Heart left ventricle (tissue), 16 donors: ENCODE measurements around the gene SYNDIG1. TPM values are rescaled to one million over a fixed set of nuclear protein-coding genes. Genes with fewer than 3 reads are reported as not detected.

Experiments used
- ATAC-seq, 4 donors: fragments of 200-7000 bp; cut with Tn5 transposase; one replicate each; pipeline ENCODE4 v1.9.1; 2020 to 2022; ENCODE audit warnings: moderate library complexity in 4 of 4, mild to moderate bottlenecking in 3 of 4, moderate number of reproducible peaks in 1 of 4
- DNase-seq, 5 donors: peaks; one replicate each; pipeline ENCODE4 v3.0.0-alpha.2; 2020
- H3K27ac ChIP-seq, 12 donors: fragments of 200-600 bp; sonication (generic) in 4 of 12; one replicate each; pipeline versions ENCODE4 v1.5.0 to v1.8.0; 2016 to 2022; ENCODE audit warnings: mild to moderate bottlenecking in 2 of 12
- H3K27me3 ChIP-seq, 9 donors: fragments of 200-600 bp; sonication (generic) in 2 of 9; one replicate each; pipeline versions ENCODE4 v1.5.1 to v1.8.0; 2016 to 2022; ENCODE audit warnings: mild to moderate bottlenecking in 3 of 9
- H3K36me3 ChIP-seq, 9 donors: fragments of 200-600 bp; sonication (generic) in 2 of 9; one replicate each; pipeline versions ENCODE4 v1.5.0 to v1.8.0; 2018 to 2022; ENCODE audit warnings: mild to moderate bottlenecking in 2 of 9
- H3K4me1 ChIP-seq, 12 donors: fragments of 200-600 bp; sonication (generic) in 4 of 12; one replicate each; pipeline versions ENCODE4 v1.5.0 to v1.8.0; 2016 to 2022; ENCODE audit warnings: mild to moderate bottlenecking in 3 of 12
- H3K4me3 ChIP-seq, 12 donors: fragments of 200-600 bp; sonication (generic) in 4 of 12; one replicate each; pipeline versions ENCODE4 v1.5.0 to v1.8.0; 2017 to 2022; ENCODE audit warnings: mild to moderate bottlenecking in 9 of 12, moderate library complexity in 4 of 12
- H3K9me3 ChIP-seq, 12 donors: fragments of 200-600 bp; sonication (generic) in 4 of 12; one replicate each; pipeline versions ENCODE4 v1.5.0 to v1.8.0; 2016 to 2022; ENCODE audit warnings: mild to moderate bottlenecking in 1 of 12
- POLR2A ChIP-seq, 2 donors: fragments of 450-650 bp; IDR thresholded peaks; one replicate each; pipeline ENCODE4 v1.6.1; 2017; ENCODE audit warnings: antibody characterized with exemption in 2 of 2, mild to moderate bottlenecking in 2 of 2, moderate library complexity in 2 of 2
- WGBS, 4 donors: extraction: QIAGEN DNeasy Blood & Tissue Kit in 2 of 4; methylation state at CpG; one replicate each; pipeline versions ENCODE4 v1.1.5 to v1.1.7; 2013 to 2018; 5-methylcytosine and 5-hydroxymethylcytosine counted together
- intact Hi-C, 10 donors: fragments of 100-400 bp; cut with DNase I; formaldehyde crosslinking; loops; one replicate each; pipeline versions ENCODE4 v1.11.1 to v1.14.2; 2022
- polyA plus RNA-seq, 2 donors: library from polyadenylated mRNA; stranded (reverse); fragments of 200-250 nt; gene quantifications; one replicate each; pipeline ENCODE4 v1.2.3, GENCODE V29; 2013
- total RNA-seq, 9 donors: library from RNA; depleted of rRNA in 2 of 9; stranded (reverse); fragments of >200 nt in 2 of 9; fragmentation: NEBNext Ultra II Directional in 3 of 9; extraction: Animal tissue kit (Norgen Biotek cat#: 25700) in 3 of 9; gene quantifications; one replicate each; pipeline versions ENCODE4 v1.1.0 to v1.2.4, GENCODE V29; 2016 to 2023
- TF ChIP-seq, protein P1 (sequence below), 12 donors: fragments of 200-600 bp; sonication (generic) in 4 of 12; IDR thresholded peaks; one replicate each; pipeline versions ENCODE4 v1.5.0 to v1.8.0; 2018 to 2022; ENCODE audit warnings: antibody characterized with exemption in 12 of 12, mild to moderate bottlenecking in 5 of 12
- donor health status: ischemic (EF 13 %, LVEDD 7.1; RV severe dilation, severe dysfunction).
- donor health status: healthy with polysubstance abuse.
- donor health status: DM: no; HTN: yes; CAD: no.
- donor health status: DM: no; HTN: no; CAD: no.
- donor health status: ischemic (EF 25% LVEDD 6.9; RV normal size, moderate dysfunction).
- donor health status: ischemic (EF 25% LVEDD 5.7; RV mildly dilated, moderate dysfunction).
- donor health status: healthy.
- donor health status: DM: yes; HTN: yes; CAD: no.
- donor health status: ischemic (EF 35%, LVEDD 5.7; RV mildly dilated, moderate dysfunction).
- donor health status: nonischemic (EF 11% LVEDD 7.7; RV severe dilation, severe dysfunction).
- donor health status: DM: yes; HTN: yes; CAD: no.
- donor health status: PGD.
- donor health status: ischemic (EF 29% LVEDD 5.4; RV normal size, mild dysfunction).
- donor health status: nonischemic (EF 23%, LVEDD 6.1; RV moderate dilation, normal function).

Gene SYNDIG1
- total and polyA plus RNA-seq, 11 donors: 8.4 to 41.8 (median 23.0) TPM

DNA sequence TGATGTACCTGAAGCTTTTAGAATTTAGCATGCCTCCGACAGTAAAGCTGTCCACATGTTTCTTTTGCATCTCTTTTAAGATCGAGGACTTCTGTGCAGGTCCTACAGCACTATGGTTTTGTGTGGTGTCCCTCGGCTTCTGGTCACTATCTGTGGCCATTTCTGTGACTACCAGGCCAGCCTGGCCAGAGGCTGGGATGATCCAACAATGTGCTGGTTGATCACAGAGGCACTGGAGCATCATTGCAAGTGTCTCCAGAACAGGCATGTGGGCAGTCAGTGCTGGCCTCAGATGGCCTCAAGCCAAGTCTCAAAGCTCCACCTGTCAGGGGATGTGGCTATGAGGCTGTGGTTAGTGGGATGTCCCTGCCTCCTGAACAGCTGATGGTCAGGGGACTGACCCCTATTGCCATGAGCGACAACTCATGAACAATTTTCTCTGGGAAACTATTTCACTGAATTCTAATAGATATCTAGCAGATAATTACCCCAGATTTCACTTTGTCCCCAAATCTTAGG, 136.6 kb downstream of the SYNDIG1 start:
- peaks cover 0 to 9% (median 0%) of the 10 kb centered on the region in 12 donors for H3K9me3 ChIP-seq
- intact Hi-C loops: no loop called here
- no peaks in the 10 kb centered on the region for H3K27me3 ChIP-seq
- 80 to 88% (median 83%) methylated on average over 4 of the region's 4 CpGs for WGBS, 4 donors
- no peaks in the 10 kb centered on the region for H3K36me3 ChIP-seq
- TF ChIP-seq, protein P1, sequence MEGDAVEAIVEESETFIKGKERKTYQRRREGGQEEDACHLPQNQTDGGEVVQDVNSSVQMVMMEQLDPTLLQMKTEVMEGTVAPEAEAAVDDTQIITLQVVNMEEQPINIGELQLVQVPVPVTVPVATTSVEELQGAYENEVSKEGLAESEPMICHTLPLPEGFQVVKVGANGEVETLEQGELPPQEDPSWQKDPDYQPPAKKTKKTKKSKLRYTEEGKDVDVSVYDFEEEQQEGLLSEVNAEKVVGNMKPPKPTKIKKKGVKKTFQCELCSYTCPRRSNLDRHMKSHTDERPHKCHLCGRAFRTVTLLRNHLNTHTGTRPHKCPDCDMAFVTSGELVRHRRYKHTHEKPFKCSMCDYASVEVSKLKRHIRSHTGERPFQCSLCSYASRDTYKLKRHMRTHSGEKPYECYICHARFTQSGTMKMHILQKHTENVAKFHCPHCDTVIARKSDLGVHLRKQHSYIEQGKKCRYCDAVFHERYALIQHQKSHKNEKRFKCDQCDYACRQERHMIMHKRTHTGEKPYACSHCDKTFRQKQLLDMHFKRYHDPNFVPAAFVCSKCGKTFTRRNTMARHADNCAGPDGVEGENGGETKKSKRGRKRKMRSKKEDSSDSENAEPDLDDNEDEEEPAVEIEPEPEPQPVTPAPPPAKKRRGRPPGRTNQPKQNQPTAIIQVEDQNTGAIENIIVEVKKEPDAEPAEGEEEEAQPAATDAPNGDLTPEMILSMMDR (IDR thresholded peaks at IDR 0.05): no peak
- TF ChIP-seq POLR2A (IDR thresholded peaks at IDR 0.05): no peak
- no peak overlapping the region for H3K27ac ChIP-seq
- ATAC-seq (no peak), DNase-seq (no peak)
- H3K4me3 ChIP-seq: no peak overlapping the region
- no peaks in the 10 kb centered on the region for H3K4me1 ChIP-seq

DNA sequence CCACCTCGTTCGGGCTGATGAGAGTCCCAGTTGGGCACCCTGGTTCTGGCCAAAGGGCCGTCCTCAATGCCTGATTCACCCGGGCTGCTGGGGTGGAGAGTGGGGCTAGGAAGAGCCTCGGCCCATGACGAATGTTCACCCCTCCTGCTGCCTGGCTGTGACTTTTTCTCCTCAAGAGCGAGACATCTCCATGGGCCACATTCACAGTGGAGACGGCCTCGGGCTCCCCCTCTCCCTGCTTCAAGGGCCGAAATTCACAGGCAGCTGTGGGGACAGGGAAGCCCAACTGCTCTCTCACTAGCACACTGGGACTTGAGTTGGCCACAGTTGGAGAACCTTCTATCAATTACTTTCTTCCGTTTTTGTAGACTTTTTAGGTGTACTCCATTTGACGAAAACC, 138.0 kb downstream of the SYNDIG1 start:
- intact Hi-C loops: no loop called here
- 79 to 93% (median 87%) methylated on average over 12 of the region's 12 CpGs for WGBS, 4 donors
- Histone ChIP-seq H3K27ac (no peak overlapping the region), H3K9me3 (no peaks in the 10 kb centered on the region), H3K27me3 (no peaks in the 10 kb centered on the region), H3K4me1 (peaks cover 0 to 8% (median 0%) of the 10 kb centered on the region in 12 donors), H3K36me3 (no peaks in the 10 kb centered on the region), H3K4me3 (no peak overlapping the region)
- no peak for TF ChIP-seq POLR2A (IDR thresholded peaks at IDR 0.05)
- TF ChIP-seq, protein P1 (IDR thresholded peaks at IDR 0.05): no peak
- ATAC-seq: no peak
- DNase-seq: no peak

DNA sequence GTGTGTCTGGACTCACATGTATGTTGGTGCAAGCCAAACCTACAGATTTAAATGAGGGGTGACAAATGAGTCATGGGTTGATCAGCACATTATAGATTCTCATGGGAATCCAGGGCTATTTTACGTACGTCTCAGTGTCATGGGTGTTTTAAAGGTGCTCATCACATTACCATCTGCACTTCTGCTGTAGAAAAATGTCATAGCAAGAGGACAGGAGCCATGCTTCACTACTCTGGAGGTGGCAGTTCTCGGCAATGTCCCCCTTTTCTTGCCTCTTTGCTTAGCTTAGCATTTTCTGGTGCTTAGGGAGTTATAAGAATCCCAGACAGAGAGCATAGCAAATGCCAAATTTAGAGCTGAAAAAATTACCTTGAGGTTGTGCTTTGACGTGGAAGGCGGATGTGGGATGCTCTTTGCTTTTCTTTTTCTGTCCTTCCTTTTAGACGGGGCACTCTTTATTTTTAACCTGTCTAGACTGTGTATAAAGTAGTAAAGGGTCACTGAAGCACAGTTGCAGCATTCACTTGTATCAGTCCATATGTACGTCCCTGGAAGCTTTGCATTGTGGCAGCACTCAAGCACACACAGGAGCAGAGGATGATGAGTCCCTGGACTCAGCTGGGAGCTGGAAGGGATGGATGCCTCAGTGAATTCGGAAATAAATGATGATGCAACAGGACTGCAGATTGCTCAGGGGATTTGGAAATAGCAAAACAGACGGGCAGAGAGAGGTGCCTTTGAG, 139.7 kb downstream of the SYNDIG1 start:
- H3K4me1 ChIP-seq: peaks cover 0 to 19% (median 4%) of the 10 kb centered on the region in 12 donors
- no peaks in the 10 kb centered on the region for H3K27me3 ChIP-seq
- DNase-seq (no peak), ATAC-seq (no peak)
- TF ChIP-seq, protein P1 (IDR thresholded peaks at IDR 0.05): no peak
- TF ChIP-seq POLR2A (IDR thresholded peaks at IDR 0.05): no peak
- intact Hi-C loops: no loop called here
- no peaks in the 10 kb centered on the region for H3K9me3 ChIP-seq
- H3K27ac ChIP-seq: no peak overlapping the region
- no peak overlapping the region for H3K4me3 ChIP-seq
- 69 to 77% (median 74%) methylated on average over 9 of the region's 9 CpGs for WGBS, 4 donors
- no peaks in the 10 kb centered on the region for H3K36me3 ChIP-seq

DNA sequence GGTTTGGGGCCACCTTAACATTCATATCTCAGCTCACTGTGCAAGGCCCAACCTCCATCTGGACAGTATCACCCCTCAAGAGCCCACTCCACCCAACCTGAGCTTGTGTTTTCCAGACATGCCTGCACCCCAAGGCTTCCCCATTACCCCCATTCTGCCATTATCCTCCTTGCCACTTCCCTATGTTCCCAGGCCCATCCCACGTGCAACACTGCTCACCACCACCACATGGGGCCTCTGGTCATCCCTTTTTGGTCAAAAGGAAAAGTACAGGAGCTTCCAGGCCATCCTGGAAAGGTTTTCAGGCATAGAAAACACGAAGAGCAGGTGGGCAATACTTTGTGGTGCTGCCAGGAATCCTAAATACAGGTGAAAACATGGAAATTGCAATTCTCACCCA, 140.3 kb downstream of the SYNDIG1 start:
- ATAC-seq (no peak), DNase-seq (no peak)
- Histone ChIP-seq H3K27me3 (no peaks in the 10 kb centered on the region), H3K4me3 (no peak overlapping the region), H3K27ac (no peak overlapping the region), H3K9me3 (no peaks in the 10 kb centered on the region), H3K4me1 (peaks cover 0 to 19% (median 4%) of the 10 kb centered on the region in 12 donors), H3K36me3 (no peaks in the 10 kb centered on the region)
- intact Hi-C loops: loop anchor here in 1 of 10 donors (10.0 kb wide), 1 partner anchor 135 kb away; no protein-coding TSS in a partner anchor
- 55 to 65% (median 61%) methylated on average over 2 of the region's 2 CpGs for WGBS, 4 donors
- no peak for TF ChIP-seq POLR2A (IDR thresholded peaks at IDR 0.05)
- TF ChIP-seq, protein P1 (IDR thresholded peaks at IDR 0.05): no peak
